GM13977 (cell line): ENCODE measurements around the gene DNAH2.

Experiments used
- DNase-seq: peaks from one replicate; pipeline ENCODE4 v3.0.0; 2012; ENCODE audit warnings: low spot score
- in situ Hi-C: fragments of 300-500 bp; cut with MboI; formaldehyde crosslinking; loops from one replicate; pipeline ENCODE4 v1.12.0; 2022; ENCODE audit warnings: low sequenced_read_pairs, low pct_unique_long_range_greater_than_20kb, mixed read lengths, inconsistent platforms; ENCODE audit not compliant: unreplicated experiment
- TF ChIP-seq, protein P1 (sequence below): IDR thresholded peaks from 2 replicates; pipeline ENCODE4 v1.5.1; 2012; ENCODE audit warnings: mild to moderate bottlenecking, control low read depth; ENCODE audit not compliant: insufficient read depth; ENCODE audit errors: extremely low read depth, missing control alignments

DNAH2 gene

DNA sequence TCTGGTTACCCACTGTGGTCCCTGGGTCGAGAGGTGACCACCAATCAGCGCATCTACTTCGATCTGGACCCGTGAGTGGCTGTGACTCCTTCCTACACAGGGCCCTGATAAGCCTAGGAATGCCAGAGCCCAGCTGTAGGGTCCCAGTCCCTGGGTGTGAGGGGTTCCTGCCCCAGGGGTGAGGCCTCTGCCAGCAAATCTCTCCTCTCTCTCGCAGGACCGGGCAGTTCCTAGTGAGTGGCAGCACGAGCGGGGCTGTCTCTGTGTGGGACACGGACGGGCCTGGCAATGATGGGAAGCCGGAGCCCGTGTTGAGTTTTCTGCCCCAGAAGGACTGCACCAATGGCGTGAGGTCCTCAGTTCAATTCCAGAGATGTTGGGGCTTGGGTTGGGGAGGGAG is 14.8 kb upstream of the DNAH2 start:
- TF ChIP-seq, protein P1, sequence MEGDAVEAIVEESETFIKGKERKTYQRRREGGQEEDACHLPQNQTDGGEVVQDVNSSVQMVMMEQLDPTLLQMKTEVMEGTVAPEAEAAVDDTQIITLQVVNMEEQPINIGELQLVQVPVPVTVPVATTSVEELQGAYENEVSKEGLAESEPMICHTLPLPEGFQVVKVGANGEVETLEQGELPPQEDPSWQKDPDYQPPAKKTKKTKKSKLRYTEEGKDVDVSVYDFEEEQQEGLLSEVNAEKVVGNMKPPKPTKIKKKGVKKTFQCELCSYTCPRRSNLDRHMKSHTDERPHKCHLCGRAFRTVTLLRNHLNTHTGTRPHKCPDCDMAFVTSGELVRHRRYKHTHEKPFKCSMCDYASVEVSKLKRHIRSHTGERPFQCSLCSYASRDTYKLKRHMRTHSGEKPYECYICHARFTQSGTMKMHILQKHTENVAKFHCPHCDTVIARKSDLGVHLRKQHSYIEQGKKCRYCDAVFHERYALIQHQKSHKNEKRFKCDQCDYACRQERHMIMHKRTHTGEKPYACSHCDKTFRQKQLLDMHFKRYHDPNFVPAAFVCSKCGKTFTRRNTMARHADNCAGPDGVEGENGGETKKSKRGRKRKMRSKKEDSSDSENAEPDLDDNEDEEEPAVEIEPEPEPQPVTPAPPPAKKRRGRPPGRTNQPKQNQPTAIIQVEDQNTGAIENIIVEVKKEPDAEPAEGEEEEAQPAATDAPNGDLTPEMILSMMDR = no peak
- no peak for DNase-seq
- in situ Hi-C loops = no loop called here

DNA sequence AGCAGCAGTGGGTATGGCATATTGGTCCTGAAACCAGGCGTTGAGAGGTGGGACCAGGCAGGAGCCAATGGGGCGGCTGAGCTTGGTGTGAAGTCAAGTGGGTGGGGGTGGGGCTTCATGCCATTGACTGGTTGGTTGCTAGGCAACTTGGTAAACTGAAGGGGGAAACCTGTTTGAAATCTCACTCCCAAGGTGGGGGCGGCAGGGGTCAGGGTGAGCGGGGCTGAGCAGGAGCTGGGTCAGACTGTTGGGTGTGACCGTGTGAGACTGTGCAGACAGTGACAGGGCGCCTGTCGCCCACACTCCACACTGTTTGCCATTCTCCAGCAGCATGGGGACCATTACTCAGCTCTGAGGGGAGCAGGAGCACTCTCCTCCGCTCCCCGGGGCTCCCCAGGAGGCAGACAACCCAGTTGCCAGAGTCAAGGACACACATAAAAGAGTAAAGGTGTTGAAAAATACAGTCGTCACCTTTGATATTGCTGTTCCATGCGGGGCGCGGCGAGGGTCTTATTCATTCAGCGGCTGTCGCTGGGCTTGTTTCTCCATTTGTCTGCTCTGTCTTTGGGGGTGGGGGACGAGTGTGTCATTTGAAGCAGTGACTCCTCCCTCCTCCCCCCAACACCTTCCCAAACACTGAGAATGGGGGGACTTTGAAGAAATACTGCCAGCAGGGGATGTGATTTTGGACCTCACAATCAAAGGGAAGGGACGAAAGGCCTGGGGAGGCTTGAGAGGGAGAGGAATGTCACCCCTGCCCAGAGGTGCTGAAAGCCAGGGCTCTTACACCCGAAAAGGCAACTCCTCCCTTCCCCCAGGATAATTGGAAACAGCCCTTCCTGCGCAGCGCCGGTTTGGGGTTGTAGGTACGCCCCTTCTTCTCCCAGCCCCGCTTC is 13.7 kb upstream of the DNAH2 start:
- TF ChIP-seq, protein P1 = no peak
- no peak for DNase-seq
- in situ Hi-C loops = no loop called here

DNA sequence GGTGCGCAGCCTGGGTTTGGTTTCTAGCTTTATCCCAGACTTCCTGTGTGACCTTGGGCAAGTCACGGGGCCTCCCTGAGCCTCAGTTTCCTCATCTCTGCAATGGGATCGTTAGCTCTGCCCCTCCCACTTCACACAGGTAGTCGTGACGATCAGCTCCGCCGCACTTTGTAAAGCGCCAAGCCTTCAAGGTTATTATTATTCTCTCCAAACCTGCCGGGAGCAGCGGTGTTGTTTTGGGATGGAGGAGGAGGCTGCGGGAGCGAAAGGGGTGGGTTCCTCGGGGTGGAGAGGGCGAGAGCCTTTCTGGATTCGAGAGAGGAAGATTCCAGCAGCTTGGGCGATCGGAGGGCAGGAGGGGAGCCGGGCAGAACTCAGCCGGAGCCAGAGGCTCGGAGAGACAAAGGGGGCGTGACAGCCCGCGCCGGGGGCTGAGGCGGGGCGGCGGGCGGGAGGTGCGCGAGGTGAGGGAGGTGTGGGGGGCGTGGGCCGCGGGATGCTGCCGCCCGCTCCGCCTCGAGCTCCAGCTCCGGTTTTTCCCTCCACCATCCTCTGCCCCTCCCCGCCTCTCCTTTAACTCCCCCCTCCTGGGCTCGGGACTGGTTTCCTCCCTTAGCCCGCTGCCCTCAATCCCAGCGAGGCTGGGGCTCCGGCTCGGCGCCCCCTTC is 12.8 kb upstream of the DNAH2 start, which contains the start of gene EFNB3:
TSS of gene EFNB3 (plus strand) at position 602 of the 668 bp plus-strand sequence. CDS start 397 bp downstream, outside the sequence.
- in situ Hi-C loops = no loop called here
- TF ChIP-seq, protein P1 = no peak
- DNase-seq = no peak

DNA sequence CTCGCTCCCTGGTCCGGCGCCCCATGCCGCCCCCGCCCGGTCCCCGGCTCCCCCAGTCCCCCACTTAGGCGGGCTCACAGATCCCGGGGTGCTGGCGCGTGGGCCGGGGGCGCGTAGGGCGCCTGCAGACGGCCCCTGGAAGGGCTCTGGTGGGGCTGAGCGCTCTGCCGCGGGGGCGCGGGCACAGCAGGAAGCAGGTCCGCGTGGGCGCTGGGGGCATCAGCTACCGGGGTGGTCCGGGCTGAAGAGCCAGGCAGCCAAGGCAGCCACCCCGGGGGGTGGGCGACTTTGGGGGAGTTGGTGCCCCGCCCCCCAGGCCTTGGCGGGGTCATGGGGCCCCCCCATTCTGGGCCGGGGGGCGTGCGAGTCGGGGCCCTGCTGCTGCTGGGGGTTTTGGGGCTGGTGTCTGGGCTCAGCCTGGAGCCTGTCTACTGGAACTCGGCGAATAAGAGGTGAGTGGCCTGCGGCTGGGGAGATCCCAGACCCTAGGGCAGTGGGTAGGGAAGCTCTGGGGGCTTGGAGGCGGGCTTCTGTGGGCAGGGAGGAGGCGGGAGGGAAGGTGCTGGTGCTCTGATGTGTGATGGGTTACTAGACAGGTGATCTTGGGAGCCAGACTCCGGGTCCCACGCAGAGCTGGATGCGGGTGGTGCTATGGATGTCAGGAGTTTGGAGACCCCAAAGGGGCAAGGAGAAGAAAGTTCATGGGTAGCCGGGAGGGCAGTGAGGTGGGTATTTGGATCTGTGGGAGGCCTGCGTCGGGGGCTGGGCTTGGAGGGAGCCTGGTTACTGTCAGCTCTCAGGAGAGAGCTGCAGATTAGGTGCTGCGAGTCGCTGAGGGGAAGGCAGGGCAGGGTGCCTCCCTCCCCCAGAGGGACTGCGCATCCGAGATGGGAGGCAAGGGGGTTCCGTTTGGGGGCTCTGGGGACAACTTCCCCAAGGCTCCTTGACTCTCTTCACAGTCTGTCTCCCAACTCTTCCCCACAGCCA is 12.0 kb upstream of the DNAH2 start:
- TF ChIP-seq, protein P1 = no peak
- no peak for DNase-seq
- in situ Hi-C loops = no loop called here

DNA sequence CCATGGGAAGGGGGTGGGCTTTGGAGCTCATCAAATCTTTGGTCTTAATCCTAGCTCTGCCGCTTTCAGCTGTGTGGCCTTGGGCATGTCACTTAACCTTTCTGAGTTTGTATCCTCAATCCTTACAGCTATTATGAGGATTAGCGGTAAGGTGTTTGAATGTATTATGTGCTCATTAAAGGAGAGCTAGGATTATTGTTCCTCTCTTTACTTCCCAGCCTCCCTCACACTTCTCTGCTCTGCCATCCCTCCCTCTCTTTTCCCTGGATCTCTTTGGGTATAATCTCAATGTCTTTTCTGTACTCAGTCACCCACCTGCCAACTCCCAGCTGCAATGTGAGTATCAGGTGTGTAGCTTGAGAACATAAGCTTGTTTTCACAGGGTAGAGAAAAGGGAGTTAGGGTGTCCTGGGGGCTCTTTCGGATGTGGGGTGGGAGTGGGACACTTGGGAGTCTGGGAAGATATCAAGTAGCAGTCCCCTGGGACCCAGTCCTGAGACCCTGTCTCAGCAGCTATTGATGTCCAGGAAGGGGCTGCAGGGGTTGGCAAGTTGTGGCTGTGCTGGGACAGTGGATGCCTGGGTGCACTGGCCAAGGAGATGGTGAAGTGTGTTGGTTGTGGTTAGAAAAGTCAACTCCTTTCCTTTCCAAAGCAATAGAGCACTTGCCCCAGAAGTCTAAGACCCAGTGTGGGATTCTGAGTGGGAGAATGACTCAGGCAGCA is 10.8 kb upstream of the DNAH2 start:
- TF ChIP-seq, protein P1 = no peak
- DNase-seq = no peak
- in situ Hi-C loops = no loop called here
